HepG2 (cell line): ENCODE measurements around the gene HOXD3. TPM values are rescaled to one million over a fixed set of nuclear protein-coding genes. Genes with fewer than 3 reads are reported as not detected.

Experiments
- AGO2 ChIP-seq: fragments of 200-400 bp; formaldehyde crosslinking; optimal IDR thresholded peaks from 2 replicates; pipeline ENCODE3; 2017; ENCODE audit warnings: mild to moderate bottlenecking, low read depth, low read length, moderate library complexity
- ARNT2 ChIP-seq: sonication (generic); formaldehyde crosslinking; IDR thresholded peaks from 2 replicates; pipeline ENCODE4 v1.8.0; 2022; ENCODE audit warnings: mild to moderate bottlenecking, low read depth, missing genetic modification reagents, moderate library complexity
- CAMTA2 ChIP-seq: sonication (generic); formaldehyde crosslinking; IDR thresholded peaks from 2 replicates; pipeline ENCODE4 v1.4.0; 2020; ENCODE audit warnings: mild to moderate bottlenecking, missing genetic modification reagents, borderline replicate concordance
- CREB1 ChIP-seq, 2 experiments: fragments of 450-650 bp in 1 of 2; IDR thresholded peaks; 2 replicates each; pipeline ENCODE4 v1.6.1; 2016 to 2017; ENCODE audit warnings: control low read depth in 1 of 2, mild to moderate bottlenecking in 1 of 2, missing compliant biosample characterization in 1 of 2, missing genetic modification characterization in 1 of 2
- ERF ChIP-seq: IDR thresholded peaks from 2 replicates; pipeline ENCODE4 v1.6.1; 2018; ENCODE audit warnings: missing biosample characterization, missing genetic modification reagents
- ETV6 ChIP-seq: sonication (generic); formaldehyde crosslinking; conservative IDR thresholded peaks from 2 replicates; pipeline ENCODE4 v1.4.0; 2020; ENCODE audit warnings: missing genetic modification reagents
- GZF1 ChIP-seq: sonication (generic); formaldehyde crosslinking; IDR thresholded peaks from 2 replicates; pipeline ENCODE4 v1.5.1; 2020; ENCODE audit warnings: mild to moderate bottlenecking, missing genetic modification reagents
- KAT2B ChIP-seq: fragments of 150-350 bp; IDR thresholded peaks from 2 replicates; pipeline ENCODE4 v1.6.1; 2014; ENCODE audit warnings: low read depth, low read length, borderline replicate concordance
- KDM2A ChIP-seq: sonication (generic); formaldehyde crosslinking; IDR thresholded peaks from 2 replicates; pipeline ENCODE4 v1.4.0; 2020; ENCODE audit warnings: low read depth, missing genetic modification reagents, borderline replicate concordance
- KMT2B ChIP-seq: IDR thresholded peaks from 2 replicates; pipeline ENCODE4 v1.6.1; 2016; ENCODE audit warnings: missing genetic modification reagents, missing compliant biosample characterization
- MIER2 ChIP-seq: IDR thresholded peaks from 2 replicates; pipeline ENCODE4 v1.6.1; 2016; ENCODE audit warnings: missing biosample characterization, missing genetic modification reagents
- MIER3 ChIP-seq: IDR thresholded peaks from 2 replicates; pipeline ENCODE4 v1.6.1; 2016; ENCODE audit warnings: missing compliant biosample characterization, borderline replicate concordance
- MTA1 ChIP-seq: sonication (generic); formaldehyde crosslinking; IDR thresholded peaks from 2 replicates; pipeline ENCODE4 v1.4.0; 2020; ENCODE audit warnings: missing genetic modification reagents, mild to moderate bottlenecking, borderline replicate concordance
- NAIF1 ChIP-seq: sonication (generic); formaldehyde crosslinking; IDR thresholded peaks from 2 replicates; pipeline ENCODE4 v1.5.0; 2020; ENCODE audit warnings: mild to moderate bottlenecking, missing genetic modification reagents, borderline replicate concordance
- NCOA5 ChIP-seq: sonication (generic); formaldehyde crosslinking; IDR thresholded peaks from 2 replicates; pipeline ENCODE4 v1.4.0; 2020; ENCODE audit warnings: missing genetic modification reagents
- PHF5A ChIP-seq: IDR thresholded peaks from one replicate; pipeline ENCODE4 v1.6.1; 2018; ENCODE audit warnings: low read depth, missing genetic modification reagents; ENCODE audit not compliant: unreplicated experiment
- RARA ChIP-seq: IDR thresholded peaks from 2 replicates; pipeline ENCODE4 v1.6.1; 2016; ENCODE audit warnings: missing genetic modification reagents, missing compliant biosample characterization
- SIX1 ChIP-seq: sonication (generic); formaldehyde crosslinking; IDR thresholded peaks from 2 replicates; pipeline ENCODE4 v1.4.0; 2020; ENCODE audit warnings: missing genetic modification reagents, borderline replicate concordance
- SNAPC2 ChIP-seq: sonication (generic); formaldehyde crosslinking; IDR thresholded peaks from 2 replicates; pipeline ENCODE4 v1.8.1; 2022; ENCODE audit warnings: mild to moderate bottlenecking, missing genetic modification reagents
- SP4 ChIP-seq: sonication (generic); formaldehyde crosslinking; IDR thresholded peaks from 2 replicates; pipeline ENCODE4 v1.8.1; 2023; ENCODE audit warnings: mild to moderate bottlenecking, missing genetic modification reagents
- ZBTB38 ChIP-seq: sonication (generic); formaldehyde crosslinking; IDR thresholded peaks from 2 replicates; pipeline ENCODE4 v1.5.1; 2020; ENCODE audit warnings: mild to moderate bottlenecking, missing genetic modification reagents
- ZMYM3 ChIP-seq: sonication (generic); formaldehyde crosslinking; IDR thresholded peaks from 2 replicates; pipeline ENCODE4 v1.5.1; 2020; ENCODE audit warnings: mild to moderate bottlenecking, missing genetic modification reagents
- ZNF10 ChIP-seq: sonication (generic); formaldehyde crosslinking; IDR thresholded peaks from 2 replicates; pipeline ENCODE4 v1.4.0; 2020; ENCODE audit warnings: mild to moderate bottlenecking, low read depth, missing genetic modification reagents, borderline replicate concordance
- ZNF205 ChIP-seq: IDR thresholded peaks from 2 replicates; pipeline ENCODE4 v1.6.1; 2018; ENCODE audit warnings: missing biosample characterization, missing genetic modification reagents
- ZNF317 ChIP-seq: sonication (generic); formaldehyde crosslinking; IDR thresholded peaks from 2 replicates; pipeline ENCODE4 v1.5.0; 2020; ENCODE audit warnings: mild to moderate bottlenecking, missing genetic modification reagents
- ZNF382 ChIP-seq: sonication (generic); formaldehyde crosslinking; IDR thresholded peaks from 2 replicates; pipeline ENCODE4 v1.5.0; 2020; ENCODE audit warnings: missing genetic modification reagents, mild to moderate bottlenecking, borderline replicate concordance
- ZNF543 ChIP-seq: sonication (generic); formaldehyde crosslinking; IDR thresholded peaks from 2 replicates; pipeline ENCODE4 v1.4.0; 2020; ENCODE audit warnings: mild to moderate bottlenecking, missing genetic modification reagents
- ZNF558 ChIP-seq: sonication (generic); formaldehyde crosslinking; IDR thresholded peaks from 2 replicates; pipeline ENCODE4 v1.9.0; 2022; ENCODE audit warnings: mild to moderate bottlenecking, missing genetic modification reagents, borderline replicate concordance
- ZNF563 ChIP-seq: sonication (generic); formaldehyde crosslinking; IDR thresholded peaks from 2 replicates; pipeline ENCODE4 v1.8.0; 2022; ENCODE audit warnings: mild to moderate bottlenecking, moderate library complexity, missing genetic modification reagents
- ZSCAN25 ChIP-seq: sonication (generic); formaldehyde crosslinking; IDR thresholded peaks from 2 replicates; pipeline ENCODE4 v1.8.0; 2022; ENCODE audit warnings: mild to moderate bottlenecking, missing genetic modification reagents
- ZXDC ChIP-seq: sonication (generic); formaldehyde crosslinking; IDR thresholded peaks from 2 replicates; pipeline ENCODE4 v1.5.0; 2020; ENCODE audit warnings: mild to moderate bottlenecking, missing genetic modification reagents
- polyA plus RNA-seq, 8 experiments: library from polyadenylated mRNA; depleted of rRNA in 3 of 8; stranded (reverse) in 7 of 8; unstranded in 1 of 8; fragments of >200 nt; fragmentation: Illumina TruSeq in 4 of 8; extraction: Trizol in 4 of 8; gene quantifications; 2 replicates each; pipeline versions ENCODE4 v1.2.1 to v1.2.3, GENCODE V29; 2011 to 2016; ENCODE audit warnings: low read depth in 4 of 8, missing spikeins in 1 of 8, mixed read lengths in 1 of 8; ENCODE audit not compliant: insufficient read depth in 1 of 8
- total RNA-seq, 5 experiments: library from RNA; depleted of rRNA; stranded (reverse); fragments of >200 nt; fragmentation: Illumina TruSeq; extraction: Trizol; gene quantifications; 2 replicates each; pipeline ENCODE4 v1.2.3, GENCODE V29; 2016; ENCODE audit warnings: low read depth in 1 of 5

Gene HOXD3
- total and polyA plus RNA-seq, 2 of the 13 experiments (the other 11 are each of a cell fraction or from before 2014, with no cell fraction given) = 0.05 to 0.09 TPM

- TF ChIP-seq MIER2 (CRISPR knock-in tag) (no peak), ZNF317 (CRISPR knock-in tag) (no peak; the same call in 1 of the 2 replicates), ZNF382 (no peak), SP4 (CRISPR knock-in tag) (no peak), MIER3 (peak; percentile 62; the same call in 1 of the 2 replicates), CREB1 (IDR thresholded peaks at IDR 0.05) (no peak), CREB1 (CRISPR knock-in tag; IDR thresholded peaks at IDR 0.05) (peak; percentile 66), ZNF563 (no peak), ERF (CRISPR knock-in tag) (peak; percentile 62; the same call in 1 of the 2 replicates), KMT2B (CRISPR knock-in tag) (no peak), SNAPC2 (CRISPR knock-in tag) (0 out of 2 replicates have a peak, but pooled peaks have one; percentile 34), AGO2 (no peak), KAT2B (no peak), ETV6 (CRISPR knock-in tag) (peak; percentile 94), ZNF558 (CRISPR knock-in tag) (no peak), GZF1 (CRISPR knock-in tag) (no peak), KDM2A (CRISPR knock-in tag) (no peak), ZXDC (no peak), ZNF205 (CRISPR knock-in tag) (no peak), CAMTA2 (CRISPR knock-in tag) (no peak), PHF5A (CRISPR knock-in tag) (no peak), ZBTB38 (CRISPR knock-in tag) (no peak), NAIF1 (CRISPR knock-in tag) (peak; percentile 72; the same call in 1 of the 2 replicates), MTA1 (CRISPR knock-in tag) (no peak), ARNT2 (no peak), ZSCAN25 (no peak), ZNF10 (CRISPR knock-in tag) (no peak), NCOA5 (CRISPR knock-in tag) (no peak), ZNF543 (no peak), ZMYM3 (CRISPR knock-in tag) (no peak), RARA (CRISPR knock-in tag) (no peak; the same call in none of the 2 replicates), SIX1 (CRISPR knock-in tag) (peak; percentile 56; the same call in 1 of the 2 replicates)
Observed at GRCh38 chr2:176187200-176187898, 30.2 kb downstream of the HOXD3 start (continued).
